GM12864 (cell line): ENCODE measurements around the gene TTC39C.
A peak's percentile ranks its signal among the peaks of the same experiment; 100 is the strongest.

ENCODE experiments used
- DNase-seq: peaks from one replicate; pipeline ENCODE4 v3.0.0-alpha.2; 2011; ENCODE audit warnings: low read depth
- H3K4me3 ChIP-seq: 2 replicates; pipeline ENCODE4 v1.5.1; 2011; ENCODE audit warnings: mild to moderate bottlenecking, low read depth, low read length, control low read depth
- TF ChIP-seq, protein P1 (sequence below): IDR thresholded peaks from 2 replicates; pipeline ENCODE4 v1.5.1; 2011; ENCODE audit warnings: low read depth, mild to moderate bottlenecking, moderate library complexity, low read length, control low read depth, inconsistent platforms; ENCODE audit errors: missing control alignments

TTC39C gene

DNA sequence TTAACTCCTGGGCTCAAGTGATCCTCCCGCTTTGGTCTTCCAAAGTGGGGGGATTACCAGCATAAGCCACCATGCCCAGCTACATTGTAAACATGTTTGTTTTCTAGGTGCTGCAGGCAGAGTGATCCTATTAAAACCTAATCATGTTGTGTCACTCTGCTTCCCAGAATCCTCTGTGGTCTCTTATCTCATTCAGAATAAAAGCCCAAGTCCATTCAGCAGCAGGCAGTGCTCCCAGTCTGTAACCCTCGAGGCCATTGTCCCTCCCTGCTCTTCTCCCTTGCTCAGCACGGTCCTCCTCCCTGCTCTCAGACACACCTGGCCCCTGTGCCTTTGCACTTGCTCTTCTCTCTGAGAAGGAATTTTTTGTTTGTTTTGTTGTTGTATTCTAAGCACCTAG is 113.2 kb downstream of the TTC39C start:
- DNase-seq, result no peak
- H3K4me3 ChIP-seq, result no peak overlapping the region
- TF ChIP-seq, protein P1, sequence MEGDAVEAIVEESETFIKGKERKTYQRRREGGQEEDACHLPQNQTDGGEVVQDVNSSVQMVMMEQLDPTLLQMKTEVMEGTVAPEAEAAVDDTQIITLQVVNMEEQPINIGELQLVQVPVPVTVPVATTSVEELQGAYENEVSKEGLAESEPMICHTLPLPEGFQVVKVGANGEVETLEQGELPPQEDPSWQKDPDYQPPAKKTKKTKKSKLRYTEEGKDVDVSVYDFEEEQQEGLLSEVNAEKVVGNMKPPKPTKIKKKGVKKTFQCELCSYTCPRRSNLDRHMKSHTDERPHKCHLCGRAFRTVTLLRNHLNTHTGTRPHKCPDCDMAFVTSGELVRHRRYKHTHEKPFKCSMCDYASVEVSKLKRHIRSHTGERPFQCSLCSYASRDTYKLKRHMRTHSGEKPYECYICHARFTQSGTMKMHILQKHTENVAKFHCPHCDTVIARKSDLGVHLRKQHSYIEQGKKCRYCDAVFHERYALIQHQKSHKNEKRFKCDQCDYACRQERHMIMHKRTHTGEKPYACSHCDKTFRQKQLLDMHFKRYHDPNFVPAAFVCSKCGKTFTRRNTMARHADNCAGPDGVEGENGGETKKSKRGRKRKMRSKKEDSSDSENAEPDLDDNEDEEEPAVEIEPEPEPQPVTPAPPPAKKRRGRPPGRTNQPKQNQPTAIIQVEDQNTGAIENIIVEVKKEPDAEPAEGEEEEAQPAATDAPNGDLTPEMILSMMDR, result no peak

DNA sequence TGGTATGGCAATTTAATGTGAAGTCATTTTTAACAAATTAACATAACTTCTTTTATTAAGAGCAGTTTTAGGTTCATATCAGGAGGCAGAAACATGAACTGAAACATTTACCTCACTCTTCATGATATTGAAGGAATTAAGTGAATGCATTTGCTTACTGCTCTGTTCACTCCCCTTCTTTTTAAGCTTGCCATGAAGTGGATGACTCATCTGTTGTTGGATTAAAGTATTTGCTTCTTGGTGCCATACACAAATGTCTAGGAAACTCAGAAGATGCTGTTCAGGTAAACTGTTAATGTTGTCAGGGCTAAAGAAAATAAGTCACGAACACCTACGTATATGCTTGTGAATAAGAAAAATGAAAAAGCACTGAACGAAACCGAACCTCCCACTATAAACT is 114.1 kb downstream of the TTC39C start:
- TF ChIP-seq, protein P1, result no peak
- H3K4me3 ChIP-seq, result no peak overlapping the region
- DNase-seq, result no peak

DNA sequence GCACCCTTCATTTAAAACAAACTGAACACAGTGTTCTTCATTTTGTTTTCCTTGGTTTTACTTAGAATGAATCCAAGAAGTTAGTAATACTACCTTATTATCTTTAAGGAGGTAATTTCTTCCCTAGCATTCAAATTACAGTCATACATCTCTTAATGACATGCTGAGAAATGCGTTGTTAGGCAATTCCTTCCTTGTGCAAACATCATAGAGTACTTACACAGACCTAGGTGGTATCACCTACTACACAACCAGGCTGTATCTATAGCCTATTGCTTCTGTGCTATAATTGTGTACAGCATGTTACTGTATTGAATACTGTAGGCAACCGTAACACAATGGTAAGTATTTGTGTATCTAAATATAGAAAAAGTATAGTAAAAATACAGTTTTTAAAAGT is 115.9 kb downstream of the TTC39C start:
- no peak for DNase-seq
- TF ChIP-seq, protein P1, result no peak
- H3K4me3 ChIP-seq, result no peak overlapping the region

DNA sequence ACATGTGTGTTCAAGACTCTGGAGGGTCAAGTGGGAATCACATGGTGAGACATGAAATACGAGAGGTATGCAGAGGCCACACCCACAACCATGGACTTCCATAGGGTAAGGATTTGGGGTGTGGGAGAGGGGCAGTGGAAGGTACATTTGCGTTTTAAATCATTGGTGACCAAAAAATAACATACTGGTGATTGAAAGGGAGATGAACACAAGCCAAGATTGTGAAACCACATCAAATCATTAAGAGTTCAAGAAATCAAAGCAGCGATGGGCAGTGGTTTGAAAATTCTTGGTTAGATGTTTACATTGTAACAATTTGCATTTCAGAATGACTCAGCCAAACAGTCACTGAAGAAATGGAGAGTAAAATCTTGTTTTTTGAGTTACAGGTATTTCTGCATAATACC is 122.4 kb downstream of the TTC39C start:
- no peak for DNase-seq
- no peak overlapping the region for H3K4me3 ChIP-seq
- TF ChIP-seq, protein P1, result no peak

DNA sequence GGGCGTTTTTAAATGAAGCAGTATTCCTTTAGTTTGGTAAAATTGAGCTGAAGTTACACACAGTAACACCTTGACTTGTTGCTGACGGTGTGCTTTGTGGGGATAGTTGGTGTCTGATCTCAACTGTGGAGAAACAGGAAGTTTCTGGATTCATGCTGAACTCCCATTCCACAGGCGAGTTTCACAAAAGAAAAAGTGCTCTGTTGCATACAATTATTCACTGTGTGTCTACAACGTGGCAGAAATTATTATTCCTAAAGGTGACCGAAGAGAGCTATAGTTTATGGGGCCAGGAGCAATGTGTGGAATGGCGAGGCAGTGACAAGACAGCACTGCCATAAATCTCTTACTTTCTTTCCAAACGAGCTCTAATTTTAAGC is 123.8 kb downstream of the TTC39C start:
- peak overlapping the region; percentile 41 for H3K4me3 ChIP-seq
- no peak for DNase-seq
- TF ChIP-seq, protein P1, result no peak

DNA sequence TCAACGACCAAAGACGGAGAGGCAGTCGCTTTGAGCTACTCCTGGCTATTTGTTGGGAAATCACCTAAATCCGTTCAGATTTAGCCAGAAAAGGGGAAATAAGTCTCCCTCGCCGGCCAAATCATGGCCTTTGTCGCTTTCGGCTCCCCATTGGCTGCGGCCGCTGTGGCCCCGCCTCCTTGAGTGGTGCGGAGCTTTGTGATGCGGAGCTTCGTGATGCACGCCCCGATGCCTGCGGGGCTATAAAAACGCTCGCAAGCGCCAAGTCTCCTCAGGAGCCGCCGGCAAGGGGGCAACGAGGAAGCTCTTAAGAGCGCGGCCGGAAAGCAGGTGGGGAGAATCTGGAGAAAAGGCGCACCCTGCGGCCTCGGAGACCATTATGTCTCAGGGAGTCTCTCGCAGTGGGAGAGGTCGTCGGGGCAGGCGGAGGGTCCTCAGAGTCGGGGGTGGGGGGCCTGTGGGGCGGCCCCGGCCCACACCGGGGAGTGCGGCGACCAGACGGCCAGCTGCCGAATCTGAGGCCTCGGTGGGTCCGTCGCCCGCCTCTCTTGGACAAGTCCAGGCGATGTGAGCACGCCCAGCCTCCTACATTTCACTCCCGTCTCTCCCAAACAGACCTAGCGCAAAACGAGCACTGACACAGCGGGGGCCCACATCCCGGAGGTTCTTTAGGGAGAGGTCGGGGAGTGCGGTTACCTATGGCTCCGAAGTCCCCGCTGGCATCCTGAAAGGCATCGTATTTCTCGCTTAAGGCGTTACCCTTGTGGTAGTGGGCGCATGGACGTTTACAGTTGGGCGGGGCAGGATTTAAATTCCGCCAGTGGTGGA is 124.4 kb downstream of the TTC39C start, which contains the start of gene CABYR:
Gene CABYR, plus strand, starts transcription at position 274 of the 828 bp plus-strand sequence. CDS start 4,053 bp downstream, outside the sequence.
- TF ChIP-seq, protein P1, result no peak
- DNase-seq, result no peak
- H3K4me3 ChIP-seq, result peak within 1 kb of the TSS; percentile 41

DNA sequence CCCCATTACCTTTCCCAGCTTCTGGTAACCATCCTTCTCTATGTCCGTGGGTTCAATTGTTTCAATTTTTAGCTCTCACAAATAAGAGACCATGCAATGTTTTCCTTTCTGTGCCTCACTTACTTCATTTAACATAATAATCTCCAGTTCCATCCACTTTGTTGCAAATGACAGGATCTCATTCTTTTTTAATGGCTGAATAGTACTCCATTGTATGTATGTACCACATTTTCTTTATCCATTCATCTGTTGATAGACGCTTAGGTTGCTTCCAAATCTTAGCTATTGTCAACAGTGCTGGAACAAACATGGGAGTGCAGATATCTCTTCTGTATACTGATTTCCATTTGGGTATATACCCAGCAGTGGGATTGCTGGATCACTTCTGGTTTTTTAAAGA is 126.1 kb downstream of the TTC39C start:
- DNase-seq, result no peak
- H3K4me3 ChIP-seq, result no peak overlapping the region
- TF ChIP-seq, protein P1, result no peak
